Endothelial cell of umbilical vein (primary cell): Measurements from ENCODE around the gene CHN2. TPM values are rescaled to one million over a fixed set of nuclear protein-coding genes. Genes with fewer than 3 reads are reported as not detected.

Experiments used
- BruUV-seq: library from RNA; stranded (reverse); fragments of 400-500 nt; replicated peaks from 2 replicates; lab custom pipeline; 2021; lab: Mats Ljungman, UMichigan
- CTCF ChIA-PET: fragments of 300-600, 350-600 bp; sonication (Branson Sonifier 250); formaldehyde crosslinking; loops from one replicate; lab custom pipeline; 2021; ENCODE audit warnings: antibody characterized with exemption, inconsistent platforms; lab: Charles Lee
- POLR2A ChIA-PET: fragments of 300-600, 350-600 bp; sonication (Branson Sonifier 250); formaldehyde crosslinking; loops from one replicate; lab custom pipeline; 2021; ENCODE audit warnings: antibody characterized with exemption, inconsistent platforms; lab: Charles Lee
- DNase-seq: peaks from one replicate; pipeline ENCODE4 v3.0.0-alpha.2; 2011; ENCODE audit warnings: low read depth, low spot score
- FAIRE-seq: peaks from 2 replicates; lab custom pipeline; 2011; peaks lifted over from hg19 to GRCh38; lab: Jason Lieb, UNC
- H2AFZ ChIP-seq: 2 replicates; pipeline ENCODE4 v1.6.0; 2012; ENCODE audit warnings: low read depth, low read length, control low read depth, inconsistent platforms
- H3K27ac ChIP-seq: 2 replicates; pipeline ENCODE4 v1.5.1; 2011; ENCODE audit warnings: low read depth, mild to moderate bottlenecking, control low read depth, low read length, moderate library complexity; ENCODE audit not compliant: insufficient read depth
- H3K27me3 ChIP-seq, 2 experiments: 2 replicates each; pipeline versions ENCODE4 v1.6.0 to v1.6.1; 2011; ENCODE audit warnings: low read length in 2 of 2, mixed read lengths in 1 of 2; ENCODE audit not compliant: control insufficient read depth in 2 of 2, insufficient read depth in 2 of 2
- H3K36me3 ChIP-seq, 2 experiments: 2 replicates in 1 of 2; 3 replicates in 1 of 2; pipeline ENCODE4 v1.5.1; 2011; ENCODE audit warnings: low read length in 2 of 2, mild to moderate bottlenecking in 1 of 2, moderate library complexity in 1 of 2; ENCODE audit not compliant: control insufficient read depth in 2 of 2, insufficient read depth in 2 of 2; ENCODE audit errors: extremely low read depth in 1 of 2
- H3K4me1 ChIP-seq: 3 replicates; pipeline ENCODE4 v1.5.1; 2011; ENCODE audit warnings: mild to moderate bottlenecking, low read length; ENCODE audit not compliant: control insufficient read depth, insufficient read depth; ENCODE audit errors: extremely low read depth
- H3K4me2 ChIP-seq: 2 replicates; pipeline ENCODE4 v1.6.1; 2011; ENCODE audit warnings: low read length, control low read depth, mixed read lengths; ENCODE audit not compliant: insufficient read depth
- H3K4me3 ChIP-seq, 3 experiments: fragments of 200-600 bp in 1 of 3; sonication (generic), shearing (Covaris generic) in 1 of 3; replicated peaks in 1 of 3; 2 replicates each; pipeline ENCODE4 v1.5.1; 2011 to 2016; ENCODE audit warnings: control low read depth in 3 of 3, low read length in 3 of 3, mild to moderate bottlenecking in 2 of 3, inconsistent platforms in 1 of 3, low read depth in 1 of 3, moderate library complexity in 1 of 3; ENCODE audit not compliant: insufficient read depth in 1 of 3
- H3K79me2 ChIP-seq: 2 replicates; pipeline ENCODE4 v1.6.0; 2012; ENCODE audit warnings: low read length, inconsistent platforms; ENCODE audit not compliant: control insufficient read depth, insufficient read depth
- H3K9ac ChIP-seq: replicated peaks from 2 replicates; pipeline ENCODE3; 2011; ENCODE audit warnings: low read length, control low read depth; ENCODE audit not compliant: insufficient read depth; ENCODE audit errors: extremely low read depth
- H3K9me1 ChIP-seq: replicated peaks from 3 replicates; pipeline ENCODE4 v1.6.0; 2011; ENCODE audit warnings: mild to moderate bottlenecking, low read length; ENCODE audit not compliant: control insufficient read depth, insufficient read depth; ENCODE audit errors: extremely low read depth
- H3K9me3 ChIP-seq: replicated peaks from 2 replicates; pipeline ENCODE4 v1.5.1; 2012; ENCODE audit warnings: low read length, inconsistent platforms; ENCODE audit not compliant: control insufficient read depth, insufficient read depth
- H4K20me1 ChIP-seq: replicated peaks from 2 replicates; pipeline ENCODE3; 2011; ENCODE audit warnings: mild to moderate bottlenecking, low read length; ENCODE audit not compliant: control insufficient read depth, insufficient read depth; ENCODE audit errors: extremely low read depth
- EZH2 ChIP-seq: IDR thresholded peaks from 2 replicates; pipeline ENCODE4 v1.6.1; 2012; ENCODE audit warnings: borderline replicate concordance, low read depth, mild to moderate bottlenecking, moderate library complexity, low read length, inconsistent platforms; ENCODE audit not compliant: severe bottlenecking
- FOS ChIP-seq: IDR thresholded peaks from 2 replicates; pipeline ENCODE4 v1.6.1; 2011; ENCODE audit warnings: mild to moderate bottlenecking, low read length, moderate library complexity, borderline replicate concordance; ENCODE audit not compliant: insufficient read depth
- GATA2 ChIP-seq: IDR thresholded peaks from 2 replicates; pipeline ENCODE4 v1.7.0; 2011; ENCODE audit warnings: low read depth, mild to moderate bottlenecking, moderate library complexity, mixed read lengths, low read length; ENCODE audit not compliant: insufficient read length, insufficient read depth
- JUN ChIP-seq: IDR thresholded peaks from 2 replicates; pipeline ENCODE4 v1.6.1; 2011; ENCODE audit warnings: borderline replicate concordance, low read depth; ENCODE audit not compliant: insufficient read length, insufficient read depth
- MAX ChIP-seq: IDR thresholded peaks from 2 replicates; pipeline ENCODE4 v1.6.1; 2011; ENCODE audit not compliant: insufficient read depth, insufficient read length
- MYC ChIP-seq: IDR thresholded peaks from one replicate; pipeline ENCODE4 v1.6.1; 2011; ENCODE audit warnings: mild to moderate bottlenecking, low read depth, low read length
- POLR2A ChIP-seq: IDR thresholded peaks from 2 replicates; pipeline ENCODE4 v1.6.1; 2012; ENCODE audit warnings: low read depth, mild to moderate bottlenecking, control low read depth, low read length
- POLR2AphosphoS5 ChIP-seq: IDR thresholded peaks from 2 replicates; pipeline ENCODE4 v1.6.1; 2012; ENCODE audit warnings: low read depth, mild to moderate bottlenecking, control low read depth, low read length, moderate library complexity; ENCODE audit not compliant: insufficient read depth
- dilution Hi-C: fragments of 300-500 bp; cut with MboI; formaldehyde crosslinking; loops from one replicate; pipeline ENCODE4 v1.15.0; 2019; ENCODE audit warnings: low sequenced_read_pairs; ENCODE audit not compliant: extremely low pct_ligation_motif_present
- intact Hi-C: fragments of 100-400 bp; cut with micrococcal nuclease; formaldehyde crosslinking; loops from one replicate; pipeline ENCODE4 v1.10.0; 2022
- polyA plus RNA-seq, 4 experiments: library from polyadenylated mRNA; depleted of rRNA in 3 of 4; stranded (reverse) in 3 of 4; unstranded in 1 of 4; fragments of >200 nt; gene quantifications; 2 replicates each; pipeline versions ENCODE4 v1.2.1 to v1.2.3, GENCODE V29; 2011 to 2012; ENCODE audit warnings: missing spikeins in 1 of 4
- total RNA-seq: library from RNA; stranded (reverse); gene quantifications from 2 replicates; pipeline ENCODE4 v1.2.3, GENCODE V29; 2021
- TF ChIP-seq, protein P1 (sequence below), 2 donors: IDR thresholded peaks; 1 replicate in 1 of 2; 2 replicates in 1 of 2; pipeline ENCODE4 v1.5.1; 2011; ENCODE audit warnings: low read length in 2 of 2, mild to moderate bottlenecking in 2 of 2, moderate library complexity in 2 of 2, control low read depth in 1 of 2, inconsistent platforms in 1 of 2, low read depth in 1 of 2; ENCODE audit not compliant: insufficient read depth in 1 of 2; ENCODE audit errors: extremely low read depth in 1 of 2

CHN2 gene
- total and polyA plus RNA-seq, 2 donors (not counting 3 experiments of a cell fraction or from before 2014, with no cell fraction given): 1.4 to 5.0 TPM

DNA sequence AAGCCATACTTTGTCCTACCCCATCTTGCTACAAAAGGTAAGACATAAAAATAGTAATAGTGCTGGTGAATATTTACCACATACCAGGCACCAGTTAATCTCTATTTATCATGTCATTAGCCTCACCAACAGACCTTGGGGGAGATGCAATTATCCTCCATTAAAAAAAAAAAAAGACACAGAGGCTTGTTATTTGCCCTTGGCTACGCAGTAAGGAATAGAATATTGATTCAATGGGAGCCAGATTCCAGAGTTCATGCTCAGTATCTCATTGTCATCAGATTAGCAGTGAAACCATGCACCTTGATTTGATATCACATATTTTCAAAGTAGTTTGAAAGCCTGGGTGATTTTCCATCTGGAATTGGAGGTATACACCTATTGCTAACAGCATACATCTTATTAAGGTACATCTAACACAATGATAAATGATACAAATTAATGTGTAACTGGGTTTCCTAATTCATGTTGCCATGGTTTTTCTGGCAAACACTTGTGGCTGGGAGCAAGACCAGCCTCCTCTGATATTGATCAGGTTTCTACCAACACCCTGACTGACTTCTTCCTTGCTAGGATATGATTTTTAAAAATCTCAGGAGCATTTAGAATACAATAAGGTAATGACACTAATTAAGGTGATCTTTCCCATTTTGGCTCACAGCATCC, 301.9 kb downstream of the CHN2 start:
- Histone ChIP-seq H3K4me1 (peaks cover 19% of the 10 kb centered on the region), H3K4me2 (no peak overlapping the region), H3K9me3 (no peaks in the 10 kb centered on the region), H2AFZ (no peak overlapping the region), H3K9me1 (no peaks in the 10 kb centered on the region), H4K20me1 (no peaks in the 10 kb centered on the region), H3K9ac (no peak overlapping the region), H3K4me3 (no peak overlapping the region), H3K36me3 (no peaks in the 10 kb centered on the region), H3K79me2 (no peaks in the 10 kb centered on the region), H3K27ac (no peak overlapping the region), H3K27me3 (no peaks in the 10 kb centered on the region)
- no TSS peak for BruUV-seq
- intact Hi-C loops (no loop called here), dilution Hi-C loops (no loop called here)
- no peak for DNase-seq
- ChIA-PET POLR2A (no interaction called here), CTCF (no interaction called here)
- FAIRE-seq: peak; percentile 24
- TF ChIP-seq POLR2A: no peak
- TF ChIP-seq MAX: no peak
- TF ChIP-seq FOS: no peak
- no peak for TF ChIP-seq GATA2
- no peak for TF ChIP-seq JUN
- TF ChIP-seq, protein P1, sequence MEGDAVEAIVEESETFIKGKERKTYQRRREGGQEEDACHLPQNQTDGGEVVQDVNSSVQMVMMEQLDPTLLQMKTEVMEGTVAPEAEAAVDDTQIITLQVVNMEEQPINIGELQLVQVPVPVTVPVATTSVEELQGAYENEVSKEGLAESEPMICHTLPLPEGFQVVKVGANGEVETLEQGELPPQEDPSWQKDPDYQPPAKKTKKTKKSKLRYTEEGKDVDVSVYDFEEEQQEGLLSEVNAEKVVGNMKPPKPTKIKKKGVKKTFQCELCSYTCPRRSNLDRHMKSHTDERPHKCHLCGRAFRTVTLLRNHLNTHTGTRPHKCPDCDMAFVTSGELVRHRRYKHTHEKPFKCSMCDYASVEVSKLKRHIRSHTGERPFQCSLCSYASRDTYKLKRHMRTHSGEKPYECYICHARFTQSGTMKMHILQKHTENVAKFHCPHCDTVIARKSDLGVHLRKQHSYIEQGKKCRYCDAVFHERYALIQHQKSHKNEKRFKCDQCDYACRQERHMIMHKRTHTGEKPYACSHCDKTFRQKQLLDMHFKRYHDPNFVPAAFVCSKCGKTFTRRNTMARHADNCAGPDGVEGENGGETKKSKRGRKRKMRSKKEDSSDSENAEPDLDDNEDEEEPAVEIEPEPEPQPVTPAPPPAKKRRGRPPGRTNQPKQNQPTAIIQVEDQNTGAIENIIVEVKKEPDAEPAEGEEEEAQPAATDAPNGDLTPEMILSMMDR (IDR thresholded peaks at IDR 0.05; ENCODE audit: extremely low read depth in 1 of 2, insufficient read depth in 1 of 2, low read depth in 1 of 2, low read length in 2 of 2): no peak
- no peak for TF ChIP-seq MYC
- no peak for TF ChIP-seq POLR2AphosphoS5
- no peak for TF ChIP-seq EZH2
